HepG2 (cell line): ENCODE results near the gene ERFL. TPM values are rescaled to one million over a fixed set of nuclear protein-coding genes. Genes with fewer than 3 reads are reported as not detected.

Experiments used
- AHR ChIP-seq: IDR thresholded peaks from 2 replicates; pipeline ENCODE4 v1.6.1; 2018; ENCODE audit warnings: missing genetic modification reagents, missing compliant biosample characterization
- CEBPG ChIP-seq: IDR thresholded peaks from 2 replicates; pipeline ENCODE4 v1.6.1; 2016
- ETS1 ChIP-seq: sonication (generic); formaldehyde crosslinking; IDR thresholded peaks from 2 replicates; pipeline ENCODE4 v1.4.0; 2020; ENCODE audit warnings: missing genetic modification reagents
- JUNB ChIP-seq: sonication (generic); formaldehyde crosslinking; IDR thresholded peaks from 2 replicates; pipeline ENCODE4 v1.8.0; 2022; ENCODE audit warnings: missing genetic modification reagents, mild to moderate bottlenecking, borderline replicate concordance
- MYC ChIP-seq: sonication (generic); formaldehyde crosslinking; IDR thresholded peaks from 2 replicates; pipeline ENCODE4 v1.9.0; 2021; ENCODE audit warnings: missing genetic modification reagents, borderline replicate concordance
- PCBP1 ChIP-seq: fragments of 200-400 bp; formaldehyde crosslinking; IDR thresholded peaks from 2 replicates; pipeline ENCODE4 v1.6.1; 2017; ENCODE audit warnings: mild to moderate bottlenecking, low read depth, low read length, borderline replicate concordance
- TFAP4 ChIP-seq: sonication (generic); IDR thresholded peaks from 2 replicates; pipeline ENCODE4 v1.6.1; 2016; ENCODE audit warnings: low read depth, borderline replicate concordance
- ZNF17 ChIP-seq: sonication (generic); formaldehyde crosslinking; IDR thresholded peaks from 2 replicates; pipeline ENCODE4 v1.5.0; 2020; ENCODE audit warnings: mild to moderate bottlenecking, missing genetic modification reagents
- ZNF318 ChIP-seq: sonication (generic); formaldehyde crosslinking; IDR thresholded peaks from 2 replicates; pipeline ENCODE4 v1.4.0; 2020; ENCODE audit warnings: mild to moderate bottlenecking, missing genetic modification reagents
- ZNF503 ChIP-seq: sonication (generic); formaldehyde crosslinking; IDR thresholded peaks from 2 replicates; pipeline ENCODE4 v1.4.0; 2020; ENCODE audit warnings: missing genetic modification reagents
- polyA plus RNA-seq, 8 experiments: library from polyadenylated mRNA; depleted of rRNA in 3 of 8; stranded (reverse) in 7 of 8; unstranded in 1 of 8; fragments of >200 nt; fragmentation: Illumina TruSeq in 4 of 8; extraction: Trizol in 4 of 8; gene quantifications; 2 replicates each; pipeline versions ENCODE4 v1.2.1 to v1.2.3, GENCODE V29; 2011 to 2016; ENCODE audit warnings: low read depth in 4 of 8, missing spikeins in 1 of 8, mixed read lengths in 1 of 8; ENCODE audit not compliant: insufficient read depth in 1 of 8
- total RNA-seq, 5 experiments: library from RNA; depleted of rRNA; stranded (reverse); fragments of >200 nt; fragmentation: Illumina TruSeq; extraction: Trizol; gene quantifications; 2 replicates each; pipeline ENCODE4 v1.2.3, GENCODE V29; 2016; ENCODE audit warnings: low read depth in 1 of 5

ERFL gene
- total and polyA plus RNA-seq, 2 of the 13 experiments (the other 11 are each of a cell fraction or from before 2014, with no cell fraction given), result not detected

- TF ChIP-seq ZNF318 (CRISPR knock-in tag) (no peak), PCBP1 (no peak), JUNB (CRISPR knock-in tag) (no peak; the same call in 1 of the 2 replicates), AHR (no peak), MYC (no peak), ZNF503 (CRISPR knock-in tag) (peak; percentile 75), TFAP4 (peak; percentile 61; the same call in 1 of the 2 replicates), CEBPG (CRISPR knock-in tag) (peak; percentile 70), ETS1 (CRISPR knock-in tag) (no peak), ZNF17 (CRISPR knock-in tag) (no peak)
Measured at GRCh38 chr19:41904118-41904870, 24.0 kb downstream of the ERFL start (continued).
